ENCODE measurements around the gene TSFM.
A peak's percentile ranks its signal among the peaks of the same experiment; 100 is the strongest.

The TSFM gene

DNA sequence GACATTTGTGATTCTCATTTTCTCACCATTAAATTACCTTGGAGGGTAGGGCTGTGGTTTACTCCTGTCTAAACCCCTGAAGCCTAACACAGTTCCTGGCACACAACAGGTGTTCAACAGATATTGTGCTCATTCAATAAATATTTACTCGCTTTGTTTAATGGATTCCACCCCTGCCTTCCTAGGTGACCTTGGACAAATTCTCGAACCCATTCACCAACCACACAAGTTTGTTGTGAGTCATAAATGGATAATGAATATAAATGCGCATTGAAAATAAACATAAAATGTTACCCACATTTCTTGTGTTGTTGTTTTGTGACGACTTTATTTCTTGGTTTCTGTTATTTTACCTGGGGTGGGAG lies 362 bp upstream of the TSFM start:
- no peak for DNase-seq

DNA sequence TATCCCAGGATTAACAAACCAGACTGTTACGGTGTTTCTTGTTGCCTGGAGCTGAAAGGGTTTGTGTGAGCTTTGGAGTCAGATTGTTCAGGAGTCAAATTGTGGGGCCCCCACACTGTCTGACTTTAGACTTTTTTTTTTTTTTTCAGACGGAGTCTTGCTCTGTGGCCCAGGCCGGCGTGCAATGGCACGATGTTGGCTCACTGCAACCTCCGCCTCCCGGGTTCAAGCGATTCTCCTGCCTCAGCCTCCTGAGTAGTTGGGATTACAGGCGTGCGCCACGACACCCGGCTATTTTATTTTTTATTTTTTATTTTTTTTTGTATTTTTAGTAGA lies 847 bp downstream of the TSFM start:
- DNase-seq: no peak

- no peak for DNase-seq
Observed at GRCh38 chr12:57783861-57784260, 1.3 kb downstream of the TSFM start.

- DNase-seq: peak; percentile 76
Observed at GRCh38 chr12:57793920-57794319, 11.3 kb downstream of the TSFM start.

DNA sequence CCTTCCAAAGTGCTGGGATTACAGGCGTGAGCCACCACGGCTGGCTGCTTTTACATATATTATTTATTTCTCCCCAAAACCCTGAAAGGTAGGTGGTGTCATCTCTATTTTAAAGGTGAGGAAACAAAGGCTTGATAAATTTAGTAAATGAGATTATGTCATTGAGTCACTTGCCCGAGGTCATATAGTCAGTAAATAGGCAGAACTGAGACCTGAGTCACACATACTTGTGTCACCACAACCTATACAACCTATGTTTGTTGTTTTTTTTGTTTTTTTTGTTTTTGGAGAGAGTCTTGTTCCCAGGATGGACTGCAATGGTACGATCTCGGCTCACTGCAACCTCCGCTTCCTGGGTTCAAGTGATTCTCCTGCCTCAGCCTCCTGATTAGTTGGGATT lies 12.8 kb downstream of the TSFM start:
- no peak for DNase-seq

GRCh38 chr12:57796996-57797395 lies 14.4 kb downstream of the TSFM start:
- no peak for DNase-seq

DNA sequence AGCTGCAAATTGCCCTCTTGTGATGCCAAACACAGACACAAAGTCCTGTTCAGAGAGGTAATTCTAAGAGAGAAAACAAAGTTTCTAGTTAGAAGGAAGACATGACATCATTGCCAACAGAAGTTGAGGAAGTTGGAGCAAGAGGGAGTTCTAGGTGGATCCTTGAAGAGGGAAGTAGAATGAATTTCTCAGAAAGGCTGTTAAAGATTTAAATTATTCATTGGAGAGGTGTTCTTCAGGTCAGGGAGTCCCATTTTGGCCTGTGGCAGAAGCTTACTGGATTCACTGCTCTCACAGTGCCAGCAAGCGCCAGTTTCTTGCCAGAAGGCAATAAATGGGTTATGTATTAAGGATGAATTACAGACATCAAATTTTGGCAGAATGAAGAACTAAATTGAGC lies 15.3 kb downstream of the TSFM start:
- no peak for DNase-seq

DNA sequence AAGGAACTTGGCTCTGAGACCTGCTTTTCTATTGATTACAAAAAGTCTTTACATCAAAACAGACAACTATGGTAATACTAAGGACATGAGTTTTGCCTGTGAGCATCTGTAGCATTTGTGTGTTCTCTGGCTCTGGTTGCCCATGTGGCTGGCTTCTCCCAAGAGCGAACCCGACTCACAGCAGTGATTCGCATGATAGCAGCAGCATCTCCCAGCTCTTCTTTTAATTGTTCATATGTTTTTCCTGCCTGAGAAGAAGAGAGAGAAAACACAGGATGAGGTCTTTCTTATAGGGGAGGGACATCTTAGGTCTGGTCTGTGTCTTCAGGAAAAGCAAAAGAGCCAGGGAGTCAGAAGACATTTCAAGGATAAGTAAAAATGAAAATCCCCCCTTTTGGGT lies 18.4 kb downstream of the TSFM start:
- DNase-seq: no peak

DNA sequence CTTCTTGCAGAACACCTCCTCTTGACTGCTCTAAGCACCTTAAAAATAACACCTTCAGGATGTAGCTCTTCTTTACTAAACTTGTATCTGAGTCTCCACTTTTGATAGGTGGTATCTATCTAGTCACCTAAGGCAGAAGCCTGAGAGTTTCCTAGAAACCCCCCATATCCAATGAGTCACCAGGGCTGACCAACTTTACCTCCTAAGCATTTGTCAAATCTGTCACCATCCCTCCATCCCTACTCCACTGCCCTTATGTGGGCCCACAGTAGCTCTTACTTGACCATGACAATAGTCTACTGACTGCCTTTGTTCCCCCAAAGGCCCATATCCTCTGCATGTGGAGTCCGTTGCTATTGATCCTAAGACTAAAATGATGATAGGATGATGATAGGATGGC lies 20.0 kb downstream of the TSFM start:
- no peak for DNase-seq

- peak; percentile 41 for DNase-seq
Observed at GRCh38 chr12:57803319-57803893, 20.8 kb downstream of the TSFM start.

- no peak for DNase-seq
Observed at GRCh38 chr12:57806677-57807076, 24.1 kb downstream of the TSFM start.

- DNase-seq: no peak
Observed at GRCh38 chr12:57807285-57807684, 24.7 kb downstream of the TSFM start.

DNA sequence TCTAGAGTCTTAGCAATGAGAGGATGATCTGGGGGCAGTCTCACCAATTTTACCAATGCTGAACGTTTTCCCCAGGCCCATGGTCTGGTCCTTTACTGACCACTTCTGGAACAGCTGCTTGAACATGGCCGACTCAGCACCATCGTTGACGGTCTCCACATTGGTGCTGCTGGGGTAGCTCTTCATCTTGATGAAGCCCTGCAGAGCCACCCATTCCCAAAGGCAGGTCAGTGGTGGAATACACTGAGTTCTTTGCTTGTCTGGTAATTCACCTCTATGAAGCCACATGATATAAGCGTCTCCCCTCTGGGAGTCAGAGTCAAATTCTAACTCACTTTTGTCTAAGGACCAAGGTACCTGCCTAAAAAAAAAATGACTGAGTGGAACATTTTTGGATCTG lies 25.8 kb downstream of the TSFM start:
- no peak for DNase-seq

- no peak for DNase-seq
Observed at GRCh38 chr12:57809425-57809824, 26.8 kb downstream of the TSFM start.

DNA sequence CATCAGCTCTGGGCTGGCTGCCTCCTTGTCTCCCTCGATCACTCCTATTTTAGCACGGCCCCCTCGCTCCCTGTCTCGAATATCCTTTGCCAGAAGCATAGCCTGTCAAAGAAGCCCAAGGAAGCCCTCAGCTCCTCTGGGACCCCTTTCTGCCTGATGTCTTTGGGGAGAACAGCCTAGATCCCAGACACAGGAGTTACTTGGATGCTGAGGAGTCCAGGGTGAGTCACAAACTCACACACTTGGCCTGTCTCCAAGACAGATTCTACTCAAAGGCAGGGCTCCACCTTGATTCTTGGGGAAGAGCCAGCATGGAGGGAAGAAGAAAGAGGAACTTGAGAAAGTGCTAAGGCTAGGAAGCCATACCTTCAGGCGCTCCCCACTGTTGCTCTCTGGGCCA lies 27.9 kb downstream of the TSFM start:
- peak; percentile 81 for DNase-seq

DNA sequence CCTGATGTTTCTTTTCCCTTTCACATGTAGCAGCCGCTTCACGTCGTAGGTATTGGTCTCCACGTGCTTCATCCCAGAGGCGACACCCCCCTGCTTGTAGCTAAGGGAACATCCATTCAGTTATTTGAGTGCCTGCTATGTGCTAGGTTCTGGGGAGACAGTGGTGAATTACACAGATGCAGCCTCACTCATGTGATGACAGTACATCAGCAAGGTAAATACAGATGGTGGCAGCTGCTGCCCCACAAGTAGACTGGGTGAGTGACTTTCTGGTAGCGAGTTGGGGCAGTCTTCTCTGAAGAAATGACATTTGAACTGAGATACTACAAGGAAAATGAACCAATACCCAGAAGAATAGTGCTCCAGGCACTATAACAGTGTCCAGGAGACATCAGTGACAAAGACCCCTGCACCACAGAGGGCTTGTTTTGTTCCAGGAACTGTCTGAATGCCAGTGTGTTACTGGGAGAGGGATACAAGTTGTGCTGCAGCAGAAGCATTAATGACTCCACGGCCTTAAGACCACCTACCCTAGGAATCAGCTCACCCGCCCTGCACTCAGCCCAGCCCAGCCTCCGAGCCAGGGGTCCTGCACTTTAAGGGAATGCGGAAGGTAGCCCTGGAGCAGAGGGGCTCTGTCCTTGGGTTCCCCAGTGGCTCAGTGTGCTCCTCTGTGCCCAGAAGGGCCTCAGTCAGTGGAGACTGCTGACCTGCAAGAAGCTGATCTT lies 28.6 kb downstream of the TSFM start:
- no peak for DNase-seq

GRCh38 chr12:57813111-57813970 lies 30.8 kb downstream of the TSFM start:
- no peak for DNase-seq

GRCh38 chr12:57813971-57814772 lies 31.6 kb downstream of the TSFM start:
- DNase-seq: no peak

DNA sequence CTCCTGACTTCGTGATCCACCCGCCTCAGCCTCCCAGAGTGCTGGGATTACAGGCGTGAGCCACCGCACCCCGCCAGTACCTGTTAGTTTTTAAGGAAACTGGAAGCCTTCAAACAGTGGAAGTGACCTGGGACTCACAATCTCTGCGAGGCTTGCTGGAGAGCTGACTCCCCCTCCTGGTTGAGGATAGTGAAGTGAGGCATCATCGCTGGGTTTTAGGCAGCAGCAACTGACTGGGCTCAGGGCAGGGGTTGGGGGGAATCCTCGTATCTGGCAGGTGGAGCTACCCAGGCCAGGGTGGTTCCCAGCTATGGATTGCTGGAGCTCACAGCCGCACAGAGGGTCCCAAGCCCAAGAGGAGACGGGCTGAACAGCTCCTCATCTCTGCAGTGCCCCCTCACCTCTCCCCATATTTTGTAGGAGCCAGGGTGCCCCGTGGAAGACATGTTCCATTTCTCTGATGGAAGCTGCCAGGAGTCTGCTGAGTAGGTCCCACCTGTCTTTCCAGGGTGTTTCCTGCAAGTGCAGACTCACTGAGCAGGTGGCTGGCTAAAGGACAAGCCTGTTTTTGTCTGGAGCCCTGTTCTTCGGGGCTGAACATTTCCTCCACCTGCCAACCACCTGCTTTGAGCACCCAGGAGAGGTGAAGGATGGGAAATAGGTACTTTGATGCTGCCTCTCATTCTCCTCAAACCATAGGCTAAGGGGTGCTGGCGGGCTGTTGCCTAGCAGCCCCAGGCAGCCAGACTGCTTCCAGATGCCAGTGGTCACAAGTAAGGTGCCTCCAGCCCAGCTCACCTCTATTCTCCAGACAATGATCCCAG lies 32.8 kb downstream of the TSFM start:
- DNase-seq: no peak

- DNase-seq: no peak
Observed at GRCh38 chr12:57816001-57816854, 33.6 kb downstream of the TSFM start.

GRCh38 chr12:57816855-57817151 lies 34.2 kb downstream of the TSFM start:
- DNase-seq: no peak

Measured in fibroblast of upper back skin (primary cell).